Measurements from ENCODE around the gene GPSM1. TPM values are rescaled to one million over a fixed set of nuclear protein-coding genes. Genes with fewer than 3 reads are reported as not detected.

Gene GPSM1
- total and polyA plus RNA-seq, 9 of the 15 experiments (the other 6 are each of a cell fraction or from before 2014, with no cell fraction given): 0.04 to 14.2 (median 3.1) TPM

DNA sequence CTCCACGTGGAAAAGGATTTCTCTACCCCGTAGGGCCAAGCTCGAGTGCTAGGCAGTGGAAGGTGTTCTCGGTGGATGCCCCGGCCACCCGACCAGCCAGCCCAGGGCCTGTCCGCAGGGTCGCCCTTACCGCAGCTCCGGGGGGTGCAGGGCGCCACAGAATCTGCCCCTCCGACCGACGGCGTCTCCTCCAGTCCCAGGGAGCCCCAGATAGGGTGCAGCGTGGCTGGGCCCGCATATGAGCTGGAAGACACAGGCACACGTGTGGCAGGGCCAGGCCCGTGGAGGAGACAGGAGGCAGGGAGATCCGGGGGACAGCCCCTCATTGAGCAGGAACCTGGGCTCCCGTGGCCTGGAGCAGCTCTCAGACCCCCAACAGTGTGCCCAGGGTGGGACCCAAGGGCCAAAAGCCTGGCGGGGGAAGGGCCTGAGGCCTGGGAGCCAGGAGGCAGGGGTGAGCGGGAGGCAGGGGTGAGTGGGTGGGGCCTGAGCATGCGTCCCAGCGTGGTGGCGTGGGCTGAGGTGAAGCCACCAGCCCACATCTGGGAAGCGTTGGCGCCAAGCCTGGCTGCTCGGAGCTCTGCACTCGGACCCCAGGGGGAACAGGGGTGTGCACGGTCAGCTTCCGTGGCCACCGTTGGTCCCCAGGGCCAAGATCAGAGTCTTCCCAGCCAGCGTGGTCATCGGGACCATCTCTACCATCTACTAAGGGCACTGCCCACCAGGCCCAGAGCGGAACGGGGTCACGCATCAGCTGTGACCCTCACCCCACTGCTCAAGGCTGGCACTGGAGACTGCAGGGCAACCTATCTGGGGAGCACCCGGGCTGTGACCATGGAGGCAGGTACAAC, 45.7 kb upstream of the GPSM1 start (continued):
- TF ChIP-seq, protein P1, sequence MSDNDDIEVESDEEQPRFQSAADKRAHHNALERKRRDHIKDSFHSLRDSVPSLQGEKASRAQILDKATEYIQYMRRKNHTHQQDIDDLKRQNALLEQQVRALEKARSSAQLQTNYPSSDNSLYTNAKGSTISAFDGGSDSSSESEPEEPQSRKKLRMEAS (CRISPR knock-in tag; IDR thresholded peaks at IDR 0.05): 0 out of 2 replicates have a peak, but pooled peaks have one; percentile 7

DNA sequence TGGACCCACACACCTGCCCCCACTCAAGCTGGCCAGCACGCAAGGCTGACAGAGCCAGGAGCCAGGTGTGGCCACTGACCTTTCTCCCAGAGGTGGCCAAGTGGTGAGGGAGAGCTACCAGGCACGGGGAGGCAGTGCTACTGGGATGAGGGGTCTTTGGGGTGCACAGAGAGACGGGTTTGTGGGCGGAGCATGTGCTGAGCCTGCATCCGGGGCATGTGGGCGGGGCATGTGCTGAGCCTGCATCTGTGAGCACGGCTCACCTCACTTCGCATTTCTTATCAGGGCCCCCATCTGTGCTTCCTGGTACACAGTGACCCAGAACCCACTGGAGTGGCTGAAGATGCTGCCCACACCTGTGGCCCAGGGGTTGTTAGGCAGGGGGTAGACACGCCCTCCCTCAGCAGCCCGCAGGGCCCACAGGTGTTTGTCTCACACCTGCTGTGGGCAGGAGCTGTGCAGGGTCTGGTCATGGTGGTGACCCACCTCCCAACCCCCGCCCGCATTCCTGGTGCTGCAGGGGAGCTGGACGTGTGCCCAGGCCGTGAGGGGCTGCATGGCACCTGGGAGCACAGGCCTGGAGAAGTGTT, 45.0 kb upstream of the GPSM1 start:
- Histone ChIP-seq H2AFZ (ENCODE audit: low read depth, low read length) (no peak overlapping the region), H3K4me2 (ENCODE audit: insufficient read depth, low read length) (no peak overlapping the region), H4K20me1 (replicated peaks; ENCODE audit: control insufficient read depth, insufficient read depth, low read length) (peaks cover 7% of the 10 kb centered on the region; the same call in 1 of the 2 replicates), H3K36me3 (ENCODE audit: control insufficient read depth, insufficient read depth, low read length) (no peaks in the 10 kb centered on the region), H3K9me1 (ENCODE audit: control insufficient read depth, insufficient read depth, low read length) (no peaks in the 10 kb centered on the region), H3K27me3 (ENCODE audit: control insufficient read depth in 2 of 2, insufficient read depth in 2 of 2, low read length in 2 of 2) (peaks cover 30 to 68% of the 10 kb centered on the region in 2 experiments; a peak in 4 of 5 replicates), H3K79me2 (ENCODE audit: control insufficient read depth, insufficient read depth, low read length) (no peaks in the 10 kb centered on the region), H3K9me3 (replicated peaks; ENCODE audit: control insufficient read depth, insufficient read depth, low read depth, low read length) (no peaks in the 10 kb centered on the region; the same call in 1 of the 2 replicates), H3K4me1 (replicated peaks in 1 of 2; ENCODE audit: control insufficient read depth in 2 of 2, insufficient read depth in 2 of 2, low read length in 2 of 2) (peaks cover 0 to 49% of the 10 kb centered on the region in 2 experiments; a peak in 2 of 5 replicates), H3K27ac (ENCODE audit: extremely low read depth, low read depth, low read length) (no peak overlapping the region), H3K4me3 (no peak overlapping the region), H3K9ac (ENCODE audit: insufficient read depth in 1 of 2, low read depth in 2 of 2, low read length in 2 of 2) (peak overlapping the region in 1 of 2 experiments; percentile 51; a peak in 2 of 4 replicates)
- TF ChIP-seq EGR1 (conservative IDR thresholded peaks at IDR 0.05): no peak
- BruUV-seq (replicated peaks): no TSS peak
- ATAC-seq (no peak), FAIRE-seq (no peak), DNase-seq (ENCODE audit: extremely low read depth in 1 of 4, low spot score in 3 of 4) (peak in 2 of 4 experiments; percentile 68 to 75)
- 6% methylated on average over 14 of the region's 14 CpGs for WGBS (ENCODE audit: insufficient coverage, low coverage, missing lambda C conversion rate)
- in situ Hi-C loops (cut with MboI) (no loop called here), intact Hi-C loops (cut with micrococcal nuclease) (no loop called here)
- CTCF ChIA-PET (ENCODE audit: low intra/inter-chr PET ratio): interaction anchor here (3.9 kb wide), 1 partner anchor 112 kb away, joined by 25 read pairs; no protein-coding TSS in a partner anchor
- POLR2A ChIA-PET: interaction anchor here (0.7 to 1.0 kb wide), 2 partner anchors 14 to 27 kb away, joined by 3 read pairs; no protein-coding TSS in a partner anchor

All from K562 (cell line).